HepG2 (cell line): ENCODE measurements around the gene RNF149. TPM values are rescaled to one million over a fixed set of nuclear protein-coding genes. Genes with fewer than 3 reads are reported as not detected.

ENCODE experiments used
- ARHGAP35 ChIP-seq: sonication (generic); formaldehyde crosslinking; IDR thresholded peaks from 2 replicates; pipeline ENCODE4 v1.9.0; 2022; ENCODE audit warnings: mild to moderate bottlenecking, inconsistent platforms, moderate library complexity, missing genetic modification reagents, borderline replicate concordance
- ELF4 ChIP-seq: sonication (generic); formaldehyde crosslinking; IDR thresholded peaks from 2 replicates; pipeline ENCODE4 v1.5.0; 2020; ENCODE audit warnings: missing genetic modification reagents, mild to moderate bottlenecking, moderate library complexity, borderline replicate concordance
- FOXA3 ChIP-seq: IDR thresholded peaks from 2 replicates; pipeline ENCODE4 v1.6.1; 2016; ENCODE audit warnings: missing genetic modification reagents, missing compliant biosample characterization
- JDP2 ChIP-seq: sonication (generic); formaldehyde crosslinking; IDR thresholded peaks from 2 replicates; pipeline ENCODE4 v1.8.1; 2022; ENCODE audit warnings: missing genetic modification reagents, borderline replicate concordance
- MLXIP ChIP-seq: sonication (generic); formaldehyde crosslinking; IDR thresholded peaks from 2 replicates; pipeline ENCODE4 v1.9.0; 2021; ENCODE audit warnings: missing genetic modification reagents, borderline replicate concordance
- PHB2 ChIP-seq: fragments of 450-650 bp; IDR thresholded peaks from 2 replicates; pipeline ENCODE4 v1.6.1; 2018; ENCODE audit not compliant: partially characterized antibody
- RAD51 ChIP-seq: fragments of 450-650 bp; IDR thresholded peaks from 2 replicates; pipeline ENCODE4 v1.6.1; 2016; ENCODE audit warnings: borderline replicate concordance
- RBM39 ChIP-seq: fragments of 200-400 bp; formaldehyde crosslinking; IDR thresholded peaks from one replicate; pipeline ENCODE4 v1.6.1; 2018; ENCODE audit warnings: antibody characterized with exemption, mild to moderate bottlenecking, low read depth, low read length; ENCODE audit not compliant: poor library complexity, severe bottlenecking
- TARDBP ChIP-seq: sonication (generic); formaldehyde crosslinking; IDR thresholded peaks from 2 replicates; pipeline ENCODE4 v1.8.0; 2022; ENCODE audit warnings: mild to moderate bottlenecking, missing genetic modification reagents
- TBX2 ChIP-seq: sonication (generic); formaldehyde crosslinking; IDR thresholded peaks from 2 replicates; pipeline ENCODE4 v1.5.0; 2020; ENCODE audit warnings: missing genetic modification reagents, mild to moderate bottlenecking, borderline replicate concordance
- TRIM24 ChIP-seq: sonication (generic); formaldehyde crosslinking; IDR thresholded peaks from 2 replicates; pipeline ENCODE4 v1.8.0; 2022; ENCODE audit warnings: mild to moderate bottlenecking, missing genetic modification reagents
- ZNF225 ChIP-seq: sonication (generic); formaldehyde crosslinking; IDR thresholded peaks from 2 replicates; pipeline ENCODE4 v1.4.0; 2020; ENCODE audit warnings: mild to moderate bottlenecking, missing genetic modification reagents
- ZNF3 ChIP-seq: IDR thresholded peaks from 2 replicates; pipeline ENCODE4 v1.7.0; 2017; ENCODE audit warnings: inconsistent platforms
- ZNF367 ChIP-seq: sonication (generic); formaldehyde crosslinking; IDR thresholded peaks from 2 replicates; pipeline ENCODE4 v1.4.0; 2020; ENCODE audit warnings: missing genetic modification reagents, borderline replicate concordance
- ZNF569 ChIP-seq: sonication (generic); formaldehyde crosslinking; IDR thresholded peaks from 2 replicates; pipeline ENCODE4 v1.5.0; 2020; ENCODE audit warnings: mild to moderate bottlenecking, missing genetic modification reagents, moderate library complexity, borderline replicate concordance
- ZNF598 ChIP-seq: sonication (generic); formaldehyde crosslinking; IDR thresholded peaks from 2 replicates; pipeline ENCODE4 v1.5.1; 2020; ENCODE audit warnings: mild to moderate bottlenecking, missing genetic modification reagents, borderline replicate concordance
- ZNF607 ChIP-seq: sonication (generic); formaldehyde crosslinking; IDR thresholded peaks from 2 replicates; pipeline ENCODE4 v1.5.1; 2020; ENCODE audit warnings: missing genetic modification reagents, mild to moderate bottlenecking, borderline replicate concordance
- ZNF646 ChIP-seq: sonication (generic); formaldehyde crosslinking; IDR thresholded peaks from 2 replicates; pipeline ENCODE4 v1.9.0; 2021; ENCODE audit warnings: mild to moderate bottlenecking, missing genetic modification reagents
- ZNF772 ChIP-seq: sonication (generic); formaldehyde crosslinking; IDR thresholded peaks from 2 replicates; pipeline ENCODE4 v1.5.0; 2020; ENCODE audit warnings: mild to moderate bottlenecking, missing genetic modification reagents
- ZNF775 ChIP-seq: sonication (generic); formaldehyde crosslinking; IDR thresholded peaks from 2 replicates; pipeline ENCODE4 v1.4.0; 2020; ENCODE audit warnings: missing genetic modification reagents, mild to moderate bottlenecking, moderate library complexity, borderline replicate concordance
- ZNF816 ChIP-seq: sonication (generic); formaldehyde crosslinking; IDR thresholded peaks from 2 replicates; pipeline ENCODE4 v1.8.0; 2022; ENCODE audit warnings: missing genetic modification reagents, mild to moderate bottlenecking, borderline replicate concordance
- polyA plus RNA-seq, 8 experiments: library from polyadenylated mRNA; depleted of rRNA in 3 of 8; stranded (reverse) in 7 of 8; unstranded in 1 of 8; fragments of >200 nt; fragmentation: Illumina TruSeq in 4 of 8; extraction: Trizol in 4 of 8; gene quantifications; 2 replicates each; pipeline versions ENCODE4 v1.2.1 to v1.2.3, GENCODE V29; 2011 to 2016; ENCODE audit warnings: low read depth in 4 of 8, missing spikeins in 1 of 8, mixed read lengths in 1 of 8; ENCODE audit not compliant: insufficient read depth in 1 of 8
- total RNA-seq, 5 experiments: library from RNA; depleted of rRNA; stranded (reverse); fragments of >200 nt; fragmentation: Illumina TruSeq; extraction: Trizol; gene quantifications; 2 replicates each; pipeline ENCODE4 v1.2.3, GENCODE V29; 2016; ENCODE audit warnings: low read depth in 1 of 5

Gene RNF149
- total and polyA plus RNA-seq, 2 of the 13 experiments (the other 11 are each of a cell fraction or from before 2014, with no cell fraction given) = 87.6 to 109 TPM

GRCh38 chr2:101238930-101239759 is 69.4 kb downstream of the RNF149 start (continued):
- no peak for TF ChIP-seq ZNF646 (CRISPR knock-in tag)
- no peak for TF ChIP-seq JDP2 (CRISPR knock-in tag)
- TF ChIP-seq ZNF816 = peak; percentile 59; the same call in 1 of the 2 replicates
- TF ChIP-seq RAD51 = no peak
- no peak for TF ChIP-seq MLXIP
- TF ChIP-seq ZNF607 (CRISPR knock-in tag) = no peak
- TF ChIP-seq TARDBP (CRISPR knock-in tag) = peak; percentile 78
- no peak for TF ChIP-seq PHB2
- TF ChIP-seq ZNF772 = peak; percentile 25; the same call in 1 of the 2 replicates
- no peak for TF ChIP-seq ELF4 (CRISPR knock-in tag)
- peak; percentile 70; the same call in 1 of the 2 replicates for TF ChIP-seq TBX2
- no peak for TF ChIP-seq ZNF3 (CRISPR knock-in tag)
- TF ChIP-seq ZNF598 (CRISPR knock-in tag) = no peak
- TF ChIP-seq FOXA3 (CRISPR knock-in tag) = peak; percentile 68
- TF ChIP-seq TRIM24 (CRISPR knock-in tag) = no peak
- no peak for TF ChIP-seq ZNF775
- TF ChIP-seq RBM39 = no peak
- TF ChIP-seq ARHGAP35 (CRISPR knock-in tag) = no peak
- no peak for TF ChIP-seq ZNF367 (CRISPR knock-in tag)
- no peak for TF ChIP-seq ZNF225 (CRISPR knock-in tag)
- no peak; the same call in 1 of the 2 replicates for TF ChIP-seq ZNF569 (CRISPR knock-in tag)
